ENCODE data around the gene LITAF.

LITAF gene

DNA sequence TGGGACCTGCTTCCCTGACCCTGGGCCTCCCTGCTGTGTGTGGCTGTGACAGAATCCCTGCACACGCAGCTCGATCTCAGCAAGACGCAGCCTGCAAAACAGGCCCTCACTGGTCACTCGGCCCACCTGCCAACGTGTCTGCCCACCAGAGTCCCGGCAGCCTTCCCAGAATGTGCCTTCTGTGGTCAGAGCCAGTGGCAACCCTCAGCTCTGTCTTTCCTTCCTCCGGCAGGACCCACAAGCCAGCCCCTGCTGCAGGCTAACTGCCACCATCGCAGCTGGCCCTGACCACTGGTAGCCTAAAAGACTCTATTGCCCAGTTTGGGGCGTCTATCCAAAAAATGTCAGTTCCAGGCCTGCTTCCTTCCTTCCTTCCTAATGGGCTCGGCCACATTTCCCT lies 83.2 kb downstream of the LITAF start:
- in situ Hi-C loops (cut with MboI; ENCODE audit: low pct_unique_long_range_greater_than_20kb, low sequenced_read_pairs, unreplicated experiment), result loop anchor here (25.0 kb wide), 1 partner anchor 541 kb away; no protein-coding TSS in a partner anchor
- TF ChIP-seq, protein P1, sequence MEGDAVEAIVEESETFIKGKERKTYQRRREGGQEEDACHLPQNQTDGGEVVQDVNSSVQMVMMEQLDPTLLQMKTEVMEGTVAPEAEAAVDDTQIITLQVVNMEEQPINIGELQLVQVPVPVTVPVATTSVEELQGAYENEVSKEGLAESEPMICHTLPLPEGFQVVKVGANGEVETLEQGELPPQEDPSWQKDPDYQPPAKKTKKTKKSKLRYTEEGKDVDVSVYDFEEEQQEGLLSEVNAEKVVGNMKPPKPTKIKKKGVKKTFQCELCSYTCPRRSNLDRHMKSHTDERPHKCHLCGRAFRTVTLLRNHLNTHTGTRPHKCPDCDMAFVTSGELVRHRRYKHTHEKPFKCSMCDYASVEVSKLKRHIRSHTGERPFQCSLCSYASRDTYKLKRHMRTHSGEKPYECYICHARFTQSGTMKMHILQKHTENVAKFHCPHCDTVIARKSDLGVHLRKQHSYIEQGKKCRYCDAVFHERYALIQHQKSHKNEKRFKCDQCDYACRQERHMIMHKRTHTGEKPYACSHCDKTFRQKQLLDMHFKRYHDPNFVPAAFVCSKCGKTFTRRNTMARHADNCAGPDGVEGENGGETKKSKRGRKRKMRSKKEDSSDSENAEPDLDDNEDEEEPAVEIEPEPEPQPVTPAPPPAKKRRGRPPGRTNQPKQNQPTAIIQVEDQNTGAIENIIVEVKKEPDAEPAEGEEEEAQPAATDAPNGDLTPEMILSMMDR (IDR thresholded peaks at IDR 0.05; ENCODE audit: extremely low read depth, insufficient read depth, missing control alignments), result no peak
- no peak for DNase-seq (ENCODE audit: low spot score)

GRCh38 chr16:11502239-11502638 lies 84.5 kb downstream of the LITAF start:
- in situ Hi-C loops (cut with MboI; ENCODE audit: low pct_unique_long_range_greater_than_20kb, low sequenced_read_pairs, unreplicated experiment), result loop anchor here (25.0 kb wide), 1 partner anchor 540 kb away; no protein-coding TSS in a partner anchor
- DNase-seq (ENCODE audit: low spot score), result no peak
- TF ChIP-seq, protein P1 (IDR thresholded peaks at IDR 0.05; ENCODE audit: extremely low read depth, insufficient read depth, missing control alignments), result no peak

GRCh38 chr16:11501632-11502031 lies 85.1 kb downstream of the LITAF start:
- in situ Hi-C loops (cut with MboI; ENCODE audit: low pct_unique_long_range_greater_than_20kb, low sequenced_read_pairs, unreplicated experiment), result loop anchor here (25.0 kb wide), 1 partner anchor 539 kb away; no protein-coding TSS in a partner anchor
- TF ChIP-seq, protein P1 (IDR thresholded peaks at IDR 0.05; ENCODE audit: extremely low read depth, insufficient read depth, missing control alignments), result no peak
- DNase-seq (ENCODE audit: low spot score), result no peak

DNA sequence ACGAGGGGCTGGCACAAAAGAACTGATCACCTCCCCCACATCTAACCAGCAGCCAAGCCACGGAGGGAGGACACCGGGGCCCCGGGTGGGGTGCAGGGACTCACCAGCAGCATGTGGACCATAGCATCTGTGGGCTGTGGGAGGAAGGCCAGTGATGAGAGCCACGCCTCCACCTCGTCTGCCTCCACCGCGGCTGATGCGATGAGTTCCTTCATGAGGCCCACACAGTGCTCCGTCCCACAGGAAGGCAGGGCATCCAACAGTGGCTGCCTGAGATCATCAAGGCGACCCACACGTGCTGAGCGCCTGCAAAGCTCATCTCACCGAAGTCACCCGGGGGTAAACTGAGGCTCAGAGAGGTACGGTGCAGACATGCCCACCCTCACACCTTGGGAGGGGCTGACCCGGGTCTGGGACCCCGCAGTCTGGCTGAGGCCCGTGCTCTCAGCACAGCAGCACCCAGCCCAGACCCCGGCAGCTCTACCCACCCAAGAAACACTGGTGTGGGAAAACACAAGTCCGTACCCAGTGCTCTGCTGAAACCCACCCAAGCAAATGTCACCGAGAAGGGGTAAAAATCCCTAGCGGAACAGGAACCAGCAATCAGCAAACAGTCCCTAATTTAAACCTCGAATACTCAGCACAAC lies 85.9 kb downstream of the LITAF start:
- DNase-seq (ENCODE audit: low spot score), result no peak
- in situ Hi-C loops (cut with MboI; ENCODE audit: low pct_unique_long_range_greater_than_20kb, low sequenced_read_pairs, unreplicated experiment), result loop anchor here (25.0 kb wide), 1 partner anchor 539 kb away; no protein-coding TSS in a partner anchor
- TF ChIP-seq, protein P1 (IDR thresholded peaks at IDR 0.05; ENCODE audit: extremely low read depth, insufficient read depth, missing control alignments), result no peak

DNA sequence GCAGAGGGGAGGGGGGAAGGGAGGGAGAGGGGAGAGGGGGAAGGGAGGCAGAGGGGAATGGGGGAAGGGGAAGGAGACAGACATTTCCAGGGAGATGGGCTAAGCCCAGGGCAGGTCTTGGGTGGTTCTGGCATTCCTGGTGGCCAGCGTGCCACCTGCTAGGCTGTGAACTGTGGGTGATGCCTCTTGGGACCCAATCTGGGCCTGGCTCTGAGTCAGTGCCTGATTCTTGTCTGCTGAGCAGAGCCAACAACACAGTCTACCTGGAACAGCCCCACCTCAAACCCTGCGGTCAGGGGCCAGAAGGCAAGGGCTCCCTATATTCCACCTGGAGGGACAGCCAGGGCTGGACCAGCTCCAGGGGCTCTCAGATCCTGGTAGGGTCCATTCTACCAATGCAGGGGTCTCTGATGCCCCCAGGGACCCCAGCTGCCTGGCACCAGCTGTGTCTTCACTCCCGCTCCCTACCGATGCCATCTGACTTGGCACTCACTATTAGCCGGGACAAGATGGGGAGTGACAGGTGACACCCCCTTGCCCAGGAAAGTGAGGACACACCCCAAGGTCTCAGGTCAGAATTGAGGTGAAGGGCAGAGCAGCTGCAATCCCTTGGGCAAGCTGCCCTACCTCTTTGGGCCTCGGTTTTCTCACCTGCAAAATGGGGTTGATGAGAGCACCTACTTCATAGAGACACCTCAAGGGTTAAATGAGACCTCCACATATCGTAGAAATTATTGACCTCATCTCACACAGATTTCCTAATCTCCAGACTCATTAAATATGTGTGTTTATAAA lies 87.2 kb downstream of the LITAF start:
- DNase-seq (ENCODE audit: low spot score), result no peak
- in situ Hi-C loops (cut with MboI; ENCODE audit: low pct_unique_long_range_greater_than_20kb, low sequenced_read_pairs, unreplicated experiment), result loop anchor here (25.0 kb wide), 1 partner anchor 537 kb away; no protein-coding TSS in a partner anchor
- TF ChIP-seq, protein P1 (IDR thresholded peaks at IDR 0.05; ENCODE audit: extremely low read depth, insufficient read depth, missing control alignments), result no peak

GRCh38 chr16:11498683-11499082 lies 88.0 kb downstream of the LITAF start:
- no peak for DNase-seq (ENCODE audit: low spot score)
- in situ Hi-C loops (cut with MboI; ENCODE audit: low pct_unique_long_range_greater_than_20kb, low sequenced_read_pairs, unreplicated experiment), result no loop called here
- TF ChIP-seq, protein P1 (IDR thresholded peaks at IDR 0.05; ENCODE audit: extremely low read depth, insufficient read depth, missing control alignments), result no peak

Measured in GM13977 (cell line).